ENCODE results near the gene CTNNBL1. TPM values are rescaled to one million over a fixed set of nuclear protein-coding genes. Genes with fewer than 3 reads are reported as not detected.

CTNNBL1 gene
- total RNA-seq, 1 donor from 2014 or later: 41.3 TPM

DNA sequence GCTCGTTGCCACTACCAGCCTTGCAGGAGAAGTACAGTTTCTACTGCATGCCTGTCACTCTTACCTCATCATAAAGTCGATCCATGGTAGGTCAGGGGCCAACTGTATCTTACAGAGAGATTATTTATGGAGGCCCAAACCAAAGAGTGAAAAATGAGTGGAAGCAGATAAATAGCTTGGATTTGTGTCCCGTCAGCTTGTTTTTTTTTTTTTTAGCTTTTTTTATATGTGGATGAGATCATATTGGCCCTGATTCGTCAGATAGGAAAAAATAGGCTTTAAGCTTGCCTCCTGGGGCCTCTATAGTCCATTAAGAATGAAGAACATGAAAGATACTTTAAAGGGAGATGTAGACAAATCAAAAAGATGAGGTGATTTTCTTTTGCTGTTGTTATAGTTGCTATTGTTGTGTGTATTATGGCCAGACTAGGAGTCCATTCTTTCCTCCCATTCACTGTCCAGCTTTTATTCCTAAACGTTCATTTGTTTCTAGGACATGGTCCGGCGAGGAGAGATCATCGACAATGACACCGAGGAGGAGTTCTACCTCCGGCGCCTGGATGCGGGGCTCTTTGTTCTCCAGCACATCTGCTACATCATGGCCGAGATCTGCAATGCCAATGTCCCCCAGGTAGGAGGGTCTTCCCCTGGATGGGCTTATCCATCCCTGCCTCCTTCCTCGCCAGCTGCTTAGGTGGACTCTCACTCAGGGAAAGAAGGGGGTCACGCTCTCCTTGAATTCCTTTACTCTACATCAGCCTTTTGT lies 165.8 kb downstream of the CTNNBL1 start:
- no peak for ATAC-seq

DNA sequence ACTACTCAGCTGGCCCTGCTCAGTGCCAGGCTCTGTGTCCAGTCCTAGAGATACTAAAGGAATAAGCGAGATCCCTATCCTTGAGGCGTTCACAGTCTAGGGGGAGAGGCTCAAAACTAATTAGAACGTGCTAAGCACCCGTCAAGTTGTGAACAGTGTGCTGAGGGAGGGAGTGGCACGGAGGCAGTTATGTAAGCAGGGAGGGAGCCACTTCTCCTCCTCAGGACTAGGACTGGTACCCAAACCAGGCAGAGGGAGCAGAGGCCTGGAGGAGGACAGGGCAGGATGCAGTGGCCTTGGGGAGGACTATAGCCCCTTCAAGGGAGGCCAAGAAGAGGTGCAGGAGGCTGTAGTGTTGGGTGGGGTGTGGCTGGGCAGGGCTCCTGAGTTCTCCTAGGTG lies 169.5 kb downstream of the CTNNBL1 start:
- intact Hi-C loops (cut with DNase I): no loop called here
- peak; percentile 23 for DNase-seq (ENCODE audit: low spot score)
- no peak for ATAC-seq

More for the DNA sequence above, 165.8 kb downstream of the CTNNBL1 start:
- intact Hi-C loops (cut with DNase I): no loop called here
- DNase-seq (ENCODE audit: low spot score): peak; percentile 27

DNA sequence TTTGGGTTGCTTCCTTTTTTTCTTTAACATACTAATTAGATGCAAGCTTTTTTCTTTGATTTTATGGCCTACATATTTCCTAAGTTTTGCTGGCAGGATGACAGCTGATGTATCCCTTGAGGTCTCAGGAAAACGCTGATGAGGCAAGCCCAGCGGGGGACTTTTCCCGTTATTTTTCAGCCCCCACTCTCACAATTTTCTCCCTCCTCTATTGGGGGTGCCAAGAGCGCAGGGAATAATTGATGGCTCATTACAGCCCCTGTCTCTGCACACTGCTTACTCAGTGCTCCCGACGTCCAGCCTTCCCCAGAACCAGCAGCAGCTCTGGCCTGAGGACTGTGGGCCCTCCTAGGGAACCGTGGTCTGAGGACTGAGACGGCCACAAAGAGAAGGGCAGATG lies 170.5 kb downstream of the CTNNBL1 start:
- no peak for ATAC-seq
- DNase-seq (ENCODE audit: low spot score): peak; percentile 25
- intact Hi-C loops (cut with DNase I): no loop called here

DNA sequence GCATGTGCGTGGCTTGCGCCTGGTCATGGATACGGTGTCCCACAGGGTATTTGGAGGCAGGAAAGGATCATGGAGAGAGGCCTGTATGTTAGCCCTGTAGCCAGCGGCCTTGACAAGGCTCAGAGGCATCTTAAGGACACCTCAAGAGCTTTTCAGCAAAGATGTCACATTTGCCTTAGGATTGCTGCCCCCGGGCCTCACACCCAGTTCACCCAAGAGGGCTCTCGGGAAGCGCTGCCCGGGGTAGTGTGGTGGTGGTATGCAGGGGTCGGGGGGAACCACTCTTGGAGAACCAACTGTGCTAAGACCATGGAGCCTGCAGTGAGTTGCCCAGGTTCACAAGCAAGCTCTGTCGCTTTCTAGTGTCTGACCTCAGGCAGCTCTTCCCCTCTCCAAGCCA lies 172.2 kb downstream of the CTNNBL1 start:
- DNase-seq (ENCODE audit: low spot score): no peak
- intact Hi-C loops (cut with DNase I): no loop called here
- no peak for ATAC-seq

DNA sequence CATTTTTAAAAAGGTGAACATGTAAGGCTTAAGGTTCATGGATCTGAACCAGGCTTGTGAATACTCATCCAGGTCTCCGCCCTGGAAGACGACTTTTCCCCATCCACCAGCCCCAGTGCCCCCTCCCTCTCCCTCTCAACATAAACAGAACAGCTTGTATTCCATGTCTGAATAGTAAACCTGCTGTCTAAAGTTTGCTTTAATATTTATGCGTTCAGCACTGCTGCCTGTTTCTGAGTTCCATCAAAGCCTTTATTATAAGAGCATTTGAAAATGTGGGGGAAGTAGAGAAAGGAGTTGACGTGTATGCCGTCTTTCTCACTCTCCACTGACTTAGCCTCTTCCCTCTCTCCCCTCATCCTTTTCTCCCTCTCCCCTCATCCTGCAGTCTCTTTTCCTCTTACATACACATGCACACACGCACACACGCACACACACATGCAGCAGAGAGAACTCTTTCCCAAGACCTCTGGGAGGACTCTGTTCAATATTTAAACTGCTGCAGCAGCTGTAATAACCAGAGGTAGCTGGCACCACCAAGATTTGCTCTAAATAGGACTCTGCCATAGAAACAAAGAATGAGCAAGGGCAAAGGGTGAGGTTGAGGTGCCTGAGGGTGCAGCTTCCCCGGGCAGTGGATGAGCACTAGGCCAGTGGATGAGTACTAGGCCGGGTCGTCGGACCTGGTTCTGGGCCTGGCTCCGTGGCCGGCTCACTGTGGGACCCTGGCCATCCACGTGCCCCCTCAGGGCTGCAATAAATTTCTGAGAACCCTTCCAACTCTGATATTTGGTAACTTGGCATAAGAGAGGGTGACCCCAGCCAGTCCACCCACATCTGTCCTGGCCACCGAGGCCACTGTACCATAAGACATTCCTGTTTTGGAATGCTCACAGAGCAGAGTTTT lies 173.7 kb downstream of the CTNNBL1 start:
- no peak for ATAC-seq
- no peak for DNase-seq (ENCODE audit: low spot score)
- intact Hi-C loops (cut with DNase I): no loop called here

DNA sequence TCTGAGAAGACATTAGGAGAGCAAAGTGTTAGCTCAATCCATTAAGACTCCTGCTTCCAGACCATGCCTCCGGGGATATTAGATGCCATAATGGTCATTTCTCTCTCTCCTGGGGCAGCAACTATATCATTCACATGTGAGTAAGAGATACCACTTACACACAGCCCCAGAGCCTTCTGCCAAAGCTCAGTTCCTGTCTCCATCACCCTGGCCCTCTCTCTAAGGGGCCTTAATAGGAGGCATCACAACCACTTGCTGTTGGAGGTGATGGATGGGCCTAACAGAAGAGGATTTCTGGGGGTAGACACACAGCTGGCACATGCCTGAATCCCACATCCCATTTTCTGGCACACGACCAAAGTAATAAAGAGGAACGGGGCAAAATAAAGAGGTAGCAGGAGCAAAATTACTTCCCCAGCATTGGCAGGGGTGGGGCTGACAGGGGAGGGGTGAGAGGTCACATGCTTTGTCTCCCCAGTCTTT lies 175.1 kb downstream of the CTNNBL1 start:
- intact Hi-C loops (cut with DNase I): no loop called here
- DNase-seq (ENCODE audit: low spot score) (no peak), ATAC-seq (no peak)

DNA sequence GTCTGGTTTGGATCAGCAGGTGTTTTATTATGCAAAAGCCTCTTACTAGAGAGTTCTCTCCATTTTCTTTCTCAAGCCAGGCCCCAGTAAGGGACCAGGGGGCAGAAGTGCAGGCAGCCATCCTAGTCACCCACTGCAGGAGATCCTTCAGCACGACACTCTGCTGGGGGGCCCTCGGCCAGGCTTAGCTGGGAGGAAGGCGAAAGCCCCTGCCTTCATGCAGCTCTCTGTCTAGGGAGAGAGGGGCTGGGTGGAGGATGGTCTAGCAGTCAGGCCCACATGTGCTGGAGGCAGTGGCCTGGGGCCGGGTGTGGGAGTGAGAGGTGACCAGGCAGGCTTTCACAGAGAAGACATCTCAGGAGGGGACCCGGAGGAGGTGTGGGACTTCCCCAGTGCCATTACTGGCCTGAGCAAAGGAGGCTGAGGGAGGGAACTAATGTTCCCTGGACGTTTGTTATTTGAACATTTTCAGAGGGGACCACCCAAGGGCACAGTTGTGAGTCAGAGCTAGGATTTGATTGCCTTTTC lies 175.6 kb downstream of the CTNNBL1 start:
- intact Hi-C loops (cut with DNase I): no loop called here
- ATAC-seq (no peak), DNase-seq (ENCODE audit: low spot score) (no peak)

DNA sequence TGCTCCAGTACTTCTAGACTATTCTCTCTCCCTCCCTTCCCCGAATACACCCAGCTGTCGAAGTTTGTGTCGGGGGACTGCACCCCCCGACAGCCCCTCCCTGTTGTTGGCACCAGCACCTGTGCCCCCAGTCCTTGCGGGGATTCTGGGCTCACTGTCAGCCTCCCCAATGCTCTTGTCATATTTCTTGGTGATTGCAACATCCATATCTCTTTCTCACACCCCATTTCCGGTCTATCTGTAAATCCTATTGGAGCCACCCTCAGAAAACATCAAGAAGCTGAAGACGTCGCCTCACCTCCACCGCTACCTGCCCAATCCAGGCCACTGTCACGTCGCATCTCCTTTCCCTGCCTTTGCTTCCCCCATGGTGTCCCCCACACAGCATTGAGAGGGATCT lies 176.5 kb downstream of the CTNNBL1 start:
- intact Hi-C loops (cut with DNase I): no loop called here
- DNase-seq (ENCODE audit: low spot score) (no peak), ATAC-seq (no peak)

DNA sequence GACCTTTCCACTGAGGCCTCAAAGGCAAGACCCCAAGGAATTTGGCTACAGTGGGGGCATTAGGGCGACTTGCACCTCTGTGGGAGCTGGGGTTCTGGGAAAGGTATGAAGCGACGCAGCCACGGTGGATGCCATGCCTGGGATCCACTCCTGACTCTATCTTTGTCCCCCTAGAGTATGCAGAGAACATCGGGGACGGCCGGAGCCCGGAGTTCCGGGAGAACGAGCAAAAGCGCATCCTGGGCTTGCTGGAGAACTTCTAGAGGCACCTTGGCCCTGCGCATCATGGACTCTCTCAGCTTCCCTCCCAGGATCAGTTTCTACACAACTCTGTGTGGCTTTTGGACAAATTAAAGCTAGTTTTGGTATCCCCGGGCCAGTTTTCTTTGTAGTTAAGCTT lies 177.9 kb downstream of the CTNNBL1 start:
- ATAC-seq (no peak), DNase-seq (ENCODE audit: low spot score) (no peak)
- intact Hi-C loops (cut with DNase I): no loop called here

DNA sequence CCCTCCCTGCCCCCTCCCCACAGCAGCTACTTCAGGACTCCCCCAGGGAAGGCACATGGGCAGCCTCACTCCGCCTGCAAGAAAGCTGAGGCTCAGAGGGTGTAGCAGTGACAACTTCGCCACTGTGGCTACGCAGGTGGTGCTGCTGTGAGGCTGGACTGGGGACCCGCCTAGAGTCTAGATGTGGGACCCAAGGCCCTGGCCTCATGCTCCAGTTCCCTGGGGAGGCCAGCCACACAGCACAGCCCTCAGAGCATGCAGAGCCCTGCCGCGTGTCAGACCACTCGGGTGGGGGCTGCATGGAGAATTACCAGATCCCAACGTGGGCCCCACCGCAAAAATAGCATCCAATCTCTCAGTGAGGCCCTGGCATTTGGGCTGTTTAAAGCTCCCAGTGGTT lies 178.3 kb downstream of the CTNNBL1 start:
- ATAC-seq (no peak), DNase-seq (ENCODE audit: low spot score) (no peak)
- intact Hi-C loops (cut with DNase I): no loop called here

DNA sequence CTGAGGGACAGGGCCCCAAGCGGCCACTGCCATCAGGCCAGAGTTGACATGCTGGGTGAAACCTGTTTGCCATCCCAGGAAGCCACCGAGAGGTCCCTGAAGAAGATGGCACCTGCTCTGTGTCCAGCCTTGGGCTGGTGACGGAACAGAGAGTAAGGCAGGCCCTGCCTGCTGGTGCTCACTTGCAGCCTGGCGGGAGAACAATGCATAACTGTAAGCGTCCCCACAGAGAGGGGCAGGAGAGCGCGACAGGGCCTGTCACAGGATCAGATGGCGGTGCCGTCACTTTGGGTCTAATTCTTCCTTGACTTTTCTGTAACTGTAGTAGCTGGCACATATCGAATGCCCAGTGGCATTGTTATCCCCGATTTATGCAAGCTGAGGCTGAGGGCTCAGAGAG lies 180.1 kb downstream of the CTNNBL1 start:
- no peak for ATAC-seq
- intact Hi-C loops (cut with DNase I): no loop called here
- no peak for DNase-seq (ENCODE audit: low spot score)

DNA sequence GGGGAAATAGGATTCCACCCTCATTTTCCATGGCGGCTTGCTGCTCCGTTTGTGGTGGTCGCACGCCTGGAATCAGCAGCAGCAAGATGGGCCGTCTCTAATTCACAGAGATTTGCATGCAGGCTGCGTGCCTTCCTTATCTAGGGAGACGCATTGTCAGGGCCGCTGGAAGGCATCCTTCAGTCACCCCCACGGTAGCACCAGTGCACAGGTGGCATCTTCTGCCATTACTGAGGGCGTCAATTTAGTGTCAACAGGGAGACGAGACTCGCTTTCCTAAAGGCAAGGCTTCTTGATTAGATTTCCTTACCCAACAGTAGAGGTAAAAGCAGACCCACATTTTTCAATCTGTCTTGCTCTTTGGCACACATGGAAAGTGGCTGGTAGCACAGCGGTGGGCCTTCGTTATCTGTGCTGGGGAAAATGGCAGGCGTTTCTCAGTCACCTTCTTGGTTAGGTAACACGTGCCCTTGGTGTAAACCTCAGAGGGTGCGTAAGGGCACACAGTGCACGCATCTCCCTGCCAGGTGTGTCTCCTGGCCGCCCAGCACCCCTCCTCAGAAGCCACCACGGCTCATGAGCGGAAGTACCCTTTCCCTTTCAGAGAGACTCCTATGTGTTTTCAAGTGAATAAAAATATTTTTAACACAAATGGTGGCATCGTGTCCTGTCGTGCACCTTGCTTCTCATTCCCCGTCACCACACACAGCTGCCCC lies 181.8 kb downstream of the CTNNBL1 start:
- ATAC-seq: no peak
- DNase-seq (ENCODE audit: low spot score): no peak
- intact Hi-C loops (cut with DNase I): no loop called here

DNA sequence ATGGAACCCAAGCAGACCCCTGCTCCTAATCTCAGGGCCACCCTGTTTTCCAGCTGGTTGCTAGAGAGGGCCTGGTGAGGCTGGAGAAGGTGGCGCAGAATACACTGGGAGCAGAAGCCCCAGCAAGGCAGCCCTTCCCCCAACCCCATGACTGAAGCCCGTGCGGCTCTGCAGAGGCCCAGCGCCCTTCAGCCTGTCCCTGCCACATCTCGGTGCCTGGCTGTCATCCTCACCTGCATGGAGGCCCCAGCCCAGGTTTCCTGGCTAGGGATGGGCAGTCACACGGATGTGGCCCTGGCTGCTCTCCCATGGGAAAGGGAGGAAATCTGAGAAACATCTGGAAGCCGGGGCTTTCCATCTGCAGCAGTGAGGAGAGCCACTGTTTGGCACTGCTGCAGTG lies 183.0 kb downstream of the CTNNBL1 start:
- DNase-seq (ENCODE audit: low spot score): no peak
- intact Hi-C loops (cut with DNase I): no loop called here
- ATAC-seq: no peak

DNA sequence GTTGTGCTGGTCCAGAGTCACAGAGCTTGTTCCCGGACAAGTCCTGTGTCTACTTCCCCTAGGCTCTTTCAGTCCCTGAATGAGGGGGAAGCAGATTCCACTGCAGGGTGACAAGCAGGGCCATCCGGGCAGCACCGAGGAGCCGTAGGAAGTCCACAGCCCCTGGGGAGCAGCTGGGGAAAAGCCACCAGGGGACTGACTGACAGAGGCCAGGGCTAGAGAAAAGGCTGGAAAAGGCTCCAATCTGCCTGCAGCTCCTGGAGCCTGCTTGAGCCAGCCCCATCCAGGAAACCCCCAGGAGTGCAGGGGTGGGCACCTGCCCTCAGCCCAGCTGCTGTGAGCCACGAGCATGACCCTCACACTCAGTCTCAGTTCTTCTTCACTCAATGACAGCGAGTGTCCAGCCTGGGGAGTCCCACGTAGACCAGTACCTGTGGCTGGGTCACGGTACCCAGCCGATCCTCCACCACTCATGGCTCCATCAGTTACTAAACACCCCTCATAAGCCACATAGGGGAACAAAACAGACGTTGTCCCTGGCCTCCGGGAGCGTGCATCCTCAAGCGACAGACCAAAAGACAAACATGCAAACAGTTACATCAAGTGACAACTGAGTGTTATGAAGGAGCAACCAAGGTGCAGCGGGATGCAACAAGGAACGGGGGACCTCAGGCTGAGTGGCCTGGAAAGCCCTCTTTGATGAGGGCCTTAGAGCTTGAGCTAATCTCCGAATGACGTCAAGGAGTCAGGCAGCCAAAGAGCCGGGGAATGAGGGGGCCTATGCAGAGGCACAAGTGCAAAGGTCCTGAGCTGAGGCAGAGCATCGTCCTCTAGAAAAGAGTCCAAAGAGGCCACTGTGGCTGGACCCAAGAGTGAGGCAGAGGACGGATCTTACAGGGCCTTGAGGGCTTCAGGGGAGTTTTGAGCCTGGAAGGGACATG lies 184.3 kb downstream of the CTNNBL1 start:
- intact Hi-C loops (cut with DNase I): no loop called here
- no peak for DNase-seq (ENCODE audit: low spot score)
- ATAC-seq: no peak

DNA sequence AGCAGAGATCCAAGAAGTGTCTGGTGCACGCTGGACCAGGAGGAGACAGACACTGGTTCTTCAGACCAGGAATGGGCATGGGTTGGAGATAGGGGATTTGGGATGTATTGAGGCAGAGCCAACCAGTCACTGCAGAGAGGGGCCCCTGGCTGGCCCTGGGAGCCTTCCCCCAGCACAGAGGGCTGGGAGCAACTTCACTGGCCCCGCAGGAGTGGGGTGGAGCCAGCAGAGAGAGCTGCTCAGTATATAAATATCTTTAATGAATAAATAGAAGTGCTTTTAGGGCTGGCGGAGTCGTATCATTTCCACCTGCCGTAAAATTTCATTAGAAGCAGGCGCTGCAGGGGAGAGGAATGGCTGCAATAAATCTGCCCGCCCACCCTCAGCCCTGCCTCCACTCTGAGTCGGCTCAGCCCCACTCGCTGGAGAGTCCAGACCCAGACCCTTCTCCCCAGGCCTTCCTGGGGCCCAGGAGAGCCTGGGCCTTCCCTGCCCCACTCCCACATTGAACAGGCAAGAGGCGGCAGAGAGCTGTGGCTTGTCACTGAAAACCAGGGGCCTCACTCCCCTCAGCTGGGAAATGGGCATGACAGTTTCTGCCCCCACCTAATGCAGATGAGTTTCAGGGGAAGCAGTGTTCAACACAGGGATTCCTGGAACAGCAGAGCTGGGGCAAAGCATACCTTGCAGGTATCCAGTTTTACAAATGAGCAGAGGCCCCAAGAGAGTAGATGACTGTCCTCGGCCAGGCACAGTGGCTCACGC lies 185.2 kb downstream of the CTNNBL1 start:
- no peak for DNase-seq (ENCODE audit: low spot score)
- no peak for ATAC-seq
- intact Hi-C loops (cut with DNase I): no loop called here

DNA sequence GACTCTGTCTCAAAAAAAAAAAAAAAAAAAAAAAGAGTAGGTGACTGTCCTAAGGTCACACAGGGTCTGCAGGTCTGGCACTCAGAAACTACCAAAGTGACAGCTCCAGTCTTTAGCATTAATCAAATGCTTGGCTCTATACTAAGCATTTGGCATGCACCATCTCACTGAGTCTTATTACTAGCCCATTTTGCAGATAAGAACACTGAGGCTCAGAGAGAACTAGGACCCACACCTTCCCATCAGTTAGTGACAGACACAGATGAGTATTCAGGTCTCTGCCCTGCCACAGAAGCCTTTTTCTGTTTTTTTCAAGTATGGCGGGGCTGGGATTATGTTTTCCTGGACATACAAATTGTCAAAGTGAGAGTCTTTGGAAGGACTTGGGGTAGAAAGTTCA lies 186.0 kb downstream of the CTNNBL1 start:
- ATAC-seq: no peak
- intact Hi-C loops (cut with DNase I): no loop called here
- DNase-seq (ENCODE audit: low spot score): no peak

DNA sequence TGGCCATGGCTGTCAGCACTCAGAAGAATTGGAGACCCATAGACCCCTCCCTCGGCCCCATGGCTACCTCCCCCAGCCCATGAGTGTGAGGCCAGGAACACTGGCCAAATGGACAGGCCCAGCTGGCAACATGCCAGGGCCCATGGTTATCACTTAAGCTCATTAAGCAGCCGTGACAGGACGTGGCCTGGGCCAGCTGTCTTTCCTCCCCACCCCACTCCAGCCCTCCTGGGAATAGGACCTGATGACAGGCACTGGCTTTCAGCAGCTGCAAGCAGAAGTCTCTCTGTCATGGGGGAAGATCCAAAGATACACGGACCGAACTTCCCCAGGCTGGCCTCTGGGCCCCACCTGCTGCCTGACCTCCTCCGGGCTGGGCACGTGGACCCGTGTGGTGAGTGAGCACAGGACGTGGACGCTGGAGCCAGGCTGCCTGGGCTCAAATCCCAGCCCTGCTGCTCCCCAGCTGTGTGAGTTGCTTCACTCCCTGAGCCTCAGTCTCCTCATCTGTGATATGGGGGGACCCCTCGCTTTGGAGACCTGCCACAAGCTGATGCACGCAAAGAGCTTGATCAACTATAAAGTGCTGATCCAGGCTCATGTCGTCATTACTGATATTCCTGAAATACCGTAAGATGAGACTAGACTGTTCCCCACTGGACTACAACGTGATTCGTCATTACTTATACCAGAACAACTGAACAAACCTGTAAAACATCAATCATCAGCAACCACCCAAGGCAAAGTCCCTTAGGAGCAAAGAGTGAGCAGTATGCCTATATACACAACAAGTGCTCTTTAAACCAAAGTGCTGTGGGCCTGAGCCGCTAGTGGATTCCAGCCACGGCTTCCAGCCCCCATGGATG lies 187.1 kb downstream of the CTNNBL1 start:
- DNase-seq (ENCODE audit: low spot score) (no peak), ATAC-seq (peak; percentile 26)
- intact Hi-C loops (cut with DNase I): no loop called here
